Activated CD4-positive, alpha-beta T cell treated with anti-CD3 and anti-CD28 coated beads for 48 hours (primary cell): ENCODE measurements around the gene UNC45B.
"Not testable (repeated sequence)": the region's sequence is repeated elsewhere in the genome, so short reads cannot be mapped to it uniquely, and the experiment has no call there.

Experiments used
- DNase-seq: peaks from one replicate; pipeline ENCODE4 v3.0.0-alpha.2; 2020

The UNC45B gene

DNA sequence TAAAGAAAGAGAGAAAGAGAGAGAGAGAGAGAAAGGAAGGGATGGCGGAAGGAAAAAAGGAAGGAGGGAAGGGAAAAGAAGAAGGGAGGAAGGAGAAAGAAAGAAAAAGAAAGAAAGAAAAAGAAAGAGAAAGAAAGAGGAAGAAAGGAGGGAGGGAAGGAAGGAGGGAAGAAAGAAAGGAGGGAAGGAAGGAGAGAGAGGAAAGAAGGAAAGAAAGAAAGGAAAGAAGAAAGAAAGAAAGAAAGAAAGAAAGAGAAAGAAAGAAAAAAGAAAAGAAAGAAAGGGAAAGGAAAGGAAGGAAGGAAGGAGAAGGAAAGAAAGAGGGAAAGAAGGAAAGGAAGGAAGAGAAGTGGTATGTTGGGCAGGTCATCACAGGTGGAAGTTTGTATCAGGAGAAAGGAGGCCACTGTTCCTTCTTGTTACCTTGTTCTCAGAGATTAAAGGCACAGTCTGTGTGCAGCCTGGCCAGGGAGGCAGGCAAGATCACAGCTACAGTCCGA lies 27.3 kb downstream of the UNC45B start:
- DNase-seq: no peak

DNA sequence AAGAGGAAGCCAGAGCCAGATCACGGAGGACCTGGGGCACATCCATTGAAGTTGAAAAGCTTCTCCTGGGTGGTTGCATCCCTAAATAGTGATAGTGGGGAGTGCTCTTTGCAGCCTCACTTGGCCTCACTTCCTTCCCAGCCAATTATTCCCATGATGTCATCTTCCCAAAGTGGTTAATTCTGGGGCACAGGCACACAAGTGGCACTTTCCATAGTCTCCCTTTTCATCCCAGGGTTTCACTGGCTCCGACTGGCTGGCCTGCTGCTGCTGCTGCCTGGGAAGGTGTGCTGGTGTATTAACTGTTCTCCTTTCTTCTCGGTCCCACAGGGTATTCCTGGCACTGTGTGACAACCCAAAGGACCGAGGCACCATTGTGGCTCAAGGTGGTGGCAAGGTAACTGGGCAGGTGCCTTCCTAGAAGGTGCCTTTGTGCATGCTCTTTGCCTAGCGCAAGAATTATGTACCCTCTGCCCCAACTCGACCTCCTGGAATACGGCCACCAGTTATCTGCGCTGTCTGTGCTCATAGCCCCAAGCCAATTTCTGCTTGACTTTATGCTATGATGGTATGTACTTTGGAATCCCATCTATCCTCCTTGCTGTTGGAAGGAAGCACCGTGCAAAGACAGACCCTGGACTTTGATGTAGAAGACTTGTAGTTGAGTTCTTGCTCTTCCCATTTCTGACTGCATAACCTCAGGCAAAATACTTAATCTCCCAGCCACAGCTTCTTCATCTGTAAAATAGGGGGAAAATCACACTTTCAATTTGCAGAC lies 28.2 kb downstream of the UNC45B start:
- no peak for DNase-seq

DNA sequence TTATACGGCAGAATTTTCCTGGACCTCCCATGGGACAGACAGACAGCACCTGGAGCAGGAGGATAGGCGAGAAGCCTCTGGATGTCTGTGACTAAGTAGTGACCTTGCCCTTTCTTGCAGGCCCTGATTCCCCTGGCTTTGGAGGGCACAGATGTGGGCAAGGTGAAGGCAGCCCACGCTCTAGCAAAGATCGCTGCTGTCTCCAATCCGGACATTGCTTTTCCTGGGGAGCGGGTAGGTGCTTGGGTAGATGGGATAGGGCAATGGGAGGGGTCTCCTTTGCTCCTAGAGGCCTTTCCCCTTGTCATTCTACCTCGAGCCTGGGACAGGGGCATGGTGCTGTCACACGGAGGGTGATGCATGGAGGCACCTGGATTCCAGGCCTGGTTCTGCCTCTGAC lies 29.3 kb downstream of the UNC45B start:
- DNase-seq: no peak

DNA sequence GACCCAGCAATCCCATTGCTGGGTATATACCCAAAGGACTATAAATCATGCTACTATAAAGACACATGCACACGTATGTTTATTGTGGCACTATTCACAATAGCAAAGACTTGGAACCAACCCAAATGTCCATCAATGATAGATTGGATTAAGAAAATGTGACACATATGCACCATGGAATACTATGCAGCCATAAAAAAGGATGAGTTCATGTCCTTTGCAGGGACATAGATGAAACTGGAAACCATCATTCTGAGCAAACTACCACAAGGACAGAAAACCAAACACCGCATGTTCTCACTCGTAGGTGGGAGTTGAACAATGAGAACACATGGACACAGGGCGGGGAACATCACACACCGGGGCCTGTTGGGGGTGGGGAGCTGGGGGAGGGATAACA lies 31.8 kb downstream of the UNC45B start:
- not testable (repeated sequence) for DNase-seq

DNA sequence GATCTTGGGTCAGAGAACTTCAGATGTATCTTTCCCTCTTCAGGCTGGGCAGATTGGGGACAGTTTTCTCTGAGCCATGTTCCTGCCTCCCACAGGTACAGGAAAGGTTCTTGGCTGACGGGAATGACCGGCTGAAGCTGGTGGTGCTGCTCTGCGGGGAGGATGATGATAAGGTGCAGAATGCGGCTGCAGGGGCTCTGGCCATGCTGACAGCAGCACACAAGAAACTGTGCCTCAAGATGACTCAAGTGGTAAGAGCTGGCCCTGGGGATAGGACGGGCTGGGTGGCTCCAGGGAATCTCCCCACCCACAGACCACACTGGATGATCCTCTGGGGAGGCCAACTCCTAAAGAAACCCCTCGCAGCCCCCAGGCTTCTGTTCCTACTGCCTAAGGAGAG lies 35.7 kb downstream of the UNC45B start:
- DNase-seq: peak; percentile 22

DNA sequence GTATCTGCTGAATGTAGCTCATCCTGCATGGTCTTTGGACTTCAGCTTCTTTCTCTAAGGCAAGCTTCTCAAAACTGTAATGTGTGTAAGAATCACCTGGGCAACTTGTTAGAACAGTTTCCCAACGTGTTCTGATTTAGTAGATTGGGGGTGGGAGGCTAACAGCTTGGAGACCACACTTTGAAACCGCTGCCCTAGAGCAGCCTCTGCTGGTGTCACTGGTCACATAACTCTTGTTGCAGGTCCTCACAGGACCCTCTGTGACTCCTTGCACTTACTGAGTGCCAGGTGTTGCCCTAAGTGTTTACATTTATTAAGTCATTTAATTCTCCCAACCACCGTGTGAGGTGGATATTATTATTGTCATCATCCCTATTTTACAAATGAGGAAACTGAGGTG lies 36.7 kb downstream of the UNC45B start:
- no peak for DNase-seq

DNA sequence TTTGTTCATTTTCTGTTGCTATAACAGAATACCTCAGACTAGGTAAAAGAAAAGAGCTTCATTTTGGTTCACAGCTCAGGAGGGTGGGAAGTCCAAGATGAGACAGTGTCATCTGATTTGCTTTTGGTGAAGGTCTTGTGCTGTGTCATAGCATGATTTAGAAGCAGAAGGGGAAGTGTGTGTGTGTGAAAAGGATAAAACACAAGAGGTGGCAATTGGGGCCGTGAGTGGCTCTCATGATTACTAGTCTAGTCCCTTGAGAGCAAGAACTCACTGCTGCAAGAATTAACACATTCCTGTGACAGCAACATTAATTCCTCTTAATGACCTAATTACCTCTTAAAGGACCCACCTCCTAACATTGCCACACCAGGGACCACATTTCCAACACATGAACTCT lies 38.2 kb downstream of the UNC45B start:
- DNase-seq: no peak

DNA sequence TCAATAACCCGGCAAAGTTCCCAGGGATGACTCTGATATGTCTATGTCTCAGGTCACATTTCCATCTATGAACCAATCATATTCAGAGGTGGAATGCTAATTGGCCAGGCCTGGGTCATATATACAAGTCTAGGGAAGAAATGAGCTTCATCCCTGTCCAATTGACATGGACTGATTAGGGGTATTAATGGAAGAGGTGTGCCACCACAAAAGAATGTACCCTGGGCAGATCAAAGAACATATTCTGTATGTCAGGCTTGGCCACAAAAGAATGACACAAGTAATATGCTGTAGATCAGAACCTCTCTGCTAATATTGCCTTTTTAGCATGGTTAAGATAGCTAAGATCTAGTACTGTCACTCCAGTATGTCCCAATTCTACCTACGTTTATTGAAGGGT lies 39.9 kb downstream of the UNC45B start:
- DNase-seq: no peak

DNA sequence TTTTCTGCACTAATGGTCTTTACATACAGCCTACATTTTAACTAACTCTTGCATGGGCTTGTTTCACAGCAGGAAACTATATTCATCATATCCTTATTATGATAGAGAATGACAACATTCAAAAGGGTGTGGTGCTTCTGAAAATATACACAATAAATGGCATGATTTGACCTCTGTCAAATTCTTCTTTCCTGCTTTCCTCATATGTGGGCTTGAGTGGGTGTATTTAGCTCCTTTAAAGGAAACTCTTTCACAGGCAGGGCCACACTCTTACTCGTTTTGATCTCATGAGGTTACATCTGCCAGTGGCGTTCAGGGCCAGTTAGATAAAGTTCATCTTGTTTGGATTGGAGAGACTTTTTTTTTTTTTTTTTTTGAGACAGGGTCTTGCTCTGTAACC lies 40.5 kb downstream of the UNC45B start:
- DNase-seq: no peak

DNA sequence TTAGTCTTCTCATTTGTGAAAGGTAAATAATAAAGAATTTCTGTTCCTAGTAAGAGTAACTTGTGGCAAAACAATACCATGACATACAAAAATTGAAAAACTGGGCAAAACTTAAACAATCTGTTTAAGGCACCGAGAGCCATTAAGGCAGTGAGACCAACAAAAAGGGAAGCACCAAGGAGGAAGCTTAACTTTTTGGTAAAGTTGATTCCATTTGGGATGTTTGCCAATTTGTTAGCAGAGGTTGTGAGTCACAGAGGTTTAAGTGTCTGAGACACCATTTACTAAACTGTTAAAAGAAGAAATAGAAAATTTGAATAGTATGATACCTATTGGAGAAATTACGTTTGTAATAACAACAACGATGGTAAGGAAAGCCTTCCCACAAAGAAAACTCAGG lies 41.7 kb downstream of the UNC45B start:
- DNase-seq: no peak

DNA sequence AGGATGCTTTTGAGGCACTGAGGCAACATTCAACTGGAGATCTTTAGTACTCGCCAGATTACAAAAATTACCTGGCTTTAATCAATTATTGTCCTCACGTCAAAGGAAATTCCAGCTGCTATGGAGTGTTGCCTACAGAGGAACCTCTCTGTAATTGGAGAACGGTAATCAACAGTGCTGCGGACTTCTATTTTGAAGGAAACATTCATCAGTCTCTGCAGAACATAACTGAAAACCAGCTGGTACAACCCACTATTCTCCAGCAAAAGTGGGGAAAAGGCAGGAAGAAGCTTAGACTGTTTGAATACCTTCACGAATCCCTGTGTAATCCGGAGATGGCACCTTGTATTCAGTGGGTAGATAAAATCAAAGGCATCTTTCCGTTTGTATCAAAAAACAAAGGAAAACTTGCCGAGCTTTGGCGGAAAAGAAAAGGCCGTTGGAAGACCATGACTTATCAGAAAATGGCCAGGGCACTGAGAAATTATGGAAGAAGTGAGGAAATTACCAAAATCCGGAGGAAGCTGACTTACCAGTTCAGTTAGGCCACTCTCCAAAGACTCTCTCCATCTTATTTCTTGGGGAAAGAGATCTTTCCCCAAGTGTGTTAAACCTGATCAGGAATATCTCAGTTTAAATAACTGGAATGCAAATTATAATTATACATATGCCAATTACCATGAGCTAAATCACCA lies 43.5 kb downstream of the UNC45B start:
- DNase-seq: no peak

DNA sequence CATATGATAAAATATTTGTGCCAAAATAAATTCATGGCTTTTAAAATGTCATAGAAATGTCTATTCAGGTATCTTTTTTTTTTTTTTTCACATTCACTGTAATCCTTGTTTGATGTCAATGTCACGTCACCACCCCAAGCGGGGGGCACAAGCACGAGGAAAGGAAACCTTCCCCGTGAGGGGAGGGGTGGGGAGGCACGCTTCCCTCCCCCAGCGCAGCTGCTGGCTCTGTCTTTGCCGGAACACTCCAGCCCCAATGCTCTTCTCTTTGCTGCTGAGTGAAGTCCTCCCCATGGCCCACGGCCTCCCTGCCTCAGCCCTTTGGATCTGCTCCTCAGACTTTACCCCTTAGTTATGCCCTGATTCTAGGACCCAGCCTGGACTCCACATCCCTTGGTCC lies 45.1 kb downstream of the UNC45B start:
- DNase-seq: no peak

DNA sequence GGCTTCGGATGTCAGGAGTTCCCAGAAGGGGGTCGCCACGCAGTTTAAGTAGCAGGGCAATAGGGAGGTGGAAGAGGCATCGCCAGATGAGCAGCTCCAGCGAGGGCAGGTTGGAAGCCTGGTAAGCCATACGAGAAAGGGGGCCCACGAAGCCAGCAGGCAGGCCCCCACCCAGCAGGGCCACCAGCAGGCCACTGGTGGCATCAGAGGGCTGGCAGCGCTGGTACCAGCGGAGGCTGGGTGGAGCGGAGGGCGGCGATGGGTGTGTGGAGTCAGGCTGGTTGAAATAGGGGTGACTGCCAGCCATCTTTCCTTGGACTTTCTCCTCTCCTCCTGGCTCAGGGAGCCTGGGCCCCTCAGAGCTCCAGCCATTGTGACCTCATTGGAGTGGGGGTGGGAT lies 46.4 kb downstream of the UNC45B start, which contains the start of gene SLC35G3:
SLC35G3 (minus strand) TSS at position 393 of the 400 bp plus-strand sequence; CDS start at position 307, 86 bp downstream.
- not testable (repeated sequence) for DNase-seq

DNA sequence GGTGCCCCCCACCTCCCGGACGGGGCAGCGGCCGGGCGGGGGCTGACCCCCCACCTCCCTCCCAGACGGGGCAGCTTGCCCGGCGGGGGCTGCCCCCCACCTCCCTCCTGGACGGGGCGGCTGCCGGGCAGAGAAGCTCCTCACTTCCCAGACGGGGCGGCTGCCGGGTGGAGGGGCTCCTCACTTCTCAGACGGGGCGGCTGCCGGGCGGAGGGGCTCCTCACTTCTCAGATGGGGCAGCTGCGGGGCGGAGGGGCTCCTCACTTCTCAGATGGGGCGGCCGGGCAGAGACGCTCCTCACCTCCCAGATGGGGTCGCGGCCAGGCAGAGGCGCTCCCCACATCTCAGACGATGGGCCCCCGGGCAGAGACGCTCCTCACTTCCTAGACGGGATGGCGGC lies 47.4 kb downstream of the UNC45B start:
- not testable (repeated sequence) for DNase-seq

DNA sequence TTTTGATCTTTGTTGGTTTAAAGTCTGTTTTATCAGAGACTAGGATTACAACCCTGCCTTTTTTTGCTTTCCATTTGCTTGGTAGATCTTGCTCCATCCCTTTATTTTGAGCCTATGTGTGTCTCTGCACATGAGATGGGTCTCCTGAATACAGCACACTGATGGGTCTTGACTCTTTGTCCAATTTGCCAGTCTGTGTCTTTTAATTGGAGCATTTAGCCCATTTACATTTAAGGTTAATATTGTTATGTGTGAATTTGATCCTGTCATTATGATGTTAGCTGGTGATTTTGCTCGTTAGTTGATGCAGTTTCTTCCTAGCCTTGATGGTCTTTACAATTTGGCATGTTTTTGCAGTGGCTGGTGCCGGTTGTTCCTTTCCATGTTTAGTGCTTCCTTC lies 55.0 kb downstream of the UNC45B start:
- not testable (repeated sequence) for DNase-seq

DNA sequence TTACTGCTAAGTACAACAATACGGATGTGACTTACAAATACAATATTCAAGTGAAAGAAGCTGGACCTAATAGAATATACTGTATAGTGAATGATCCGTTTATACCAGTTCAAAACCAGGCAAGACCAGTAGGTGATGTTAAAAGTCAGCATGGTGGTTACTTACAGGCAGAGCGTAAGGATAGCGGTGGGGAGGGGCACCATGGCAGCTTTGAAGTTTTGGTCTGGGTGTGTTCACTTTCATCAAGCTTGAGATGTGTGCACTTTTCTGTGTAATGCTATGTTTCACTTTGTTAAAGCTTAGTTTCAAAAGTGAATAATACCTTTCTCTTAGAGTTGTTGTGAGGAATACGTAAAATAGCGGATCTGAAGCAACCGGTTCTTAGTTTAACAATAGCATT lies 63.1 kb downstream of the UNC45B start:
- DNase-seq: peak; percentile 36

DNA sequence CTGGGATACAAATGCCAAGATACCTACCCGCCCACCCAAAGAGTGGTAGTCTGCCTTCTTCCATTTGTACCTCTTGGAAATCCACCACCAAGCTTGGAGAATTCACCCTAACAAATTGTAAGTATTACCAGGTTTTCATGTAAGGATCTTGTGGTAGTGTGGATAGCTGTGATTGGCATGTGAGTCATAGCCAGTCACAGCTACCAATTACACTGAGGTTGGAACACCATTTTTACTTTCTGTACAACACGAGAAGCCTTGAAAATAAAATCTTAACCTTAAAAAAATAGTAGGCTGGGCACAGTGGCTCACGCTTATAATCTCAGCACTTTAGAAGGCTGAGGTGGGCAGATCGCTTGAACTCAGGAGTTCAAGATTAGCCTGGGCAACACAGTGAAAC lies 65.1 kb downstream of the UNC45B start:
- no peak for DNase-seq

DNA sequence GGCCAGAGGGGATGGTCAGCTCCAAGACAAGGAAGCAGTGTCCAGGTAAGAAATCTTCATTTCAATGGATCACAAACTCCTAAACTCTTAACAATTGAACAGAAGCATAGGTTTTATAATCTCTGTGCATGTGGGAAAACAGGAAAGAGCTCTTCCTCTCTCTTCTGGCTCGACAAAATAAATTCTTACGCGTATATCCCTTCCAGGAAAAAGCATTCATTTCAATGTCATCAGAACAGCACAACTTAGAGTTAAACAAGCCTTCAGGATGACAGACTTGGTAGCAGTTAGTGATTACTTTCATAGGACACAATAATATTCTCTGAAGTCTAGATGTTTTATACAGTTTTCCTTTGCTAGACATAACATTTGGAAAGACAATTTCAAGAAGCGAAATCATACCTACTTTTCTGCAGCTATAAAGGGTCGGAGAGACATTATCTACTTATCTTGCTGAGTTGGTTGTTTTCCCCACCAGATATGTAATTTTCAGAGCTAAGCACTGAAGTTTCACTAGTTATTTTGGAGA lies 65.9 kb downstream of the UNC45B start:
- no peak for DNase-seq

DNA sequence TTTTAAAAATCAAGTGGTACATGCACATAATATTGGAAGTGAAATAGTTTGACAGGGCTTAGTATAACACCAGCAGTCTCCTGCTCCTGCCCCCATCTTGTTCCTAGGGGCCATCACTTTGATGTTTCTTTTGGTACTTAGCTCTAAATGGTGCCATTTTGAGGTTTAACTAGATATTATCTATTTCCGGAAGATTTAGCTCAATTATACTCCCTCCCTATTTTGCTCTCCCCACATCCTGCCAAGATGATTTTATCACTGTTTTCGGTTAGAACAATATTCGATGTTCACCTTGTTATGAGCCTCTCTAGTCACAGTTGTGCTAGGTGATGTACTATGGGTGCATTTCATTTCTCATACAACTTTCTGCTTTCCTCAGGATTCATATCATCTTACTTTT lies 66.6 kb downstream of the UNC45B start:
- DNase-seq: no peak

DNA sequence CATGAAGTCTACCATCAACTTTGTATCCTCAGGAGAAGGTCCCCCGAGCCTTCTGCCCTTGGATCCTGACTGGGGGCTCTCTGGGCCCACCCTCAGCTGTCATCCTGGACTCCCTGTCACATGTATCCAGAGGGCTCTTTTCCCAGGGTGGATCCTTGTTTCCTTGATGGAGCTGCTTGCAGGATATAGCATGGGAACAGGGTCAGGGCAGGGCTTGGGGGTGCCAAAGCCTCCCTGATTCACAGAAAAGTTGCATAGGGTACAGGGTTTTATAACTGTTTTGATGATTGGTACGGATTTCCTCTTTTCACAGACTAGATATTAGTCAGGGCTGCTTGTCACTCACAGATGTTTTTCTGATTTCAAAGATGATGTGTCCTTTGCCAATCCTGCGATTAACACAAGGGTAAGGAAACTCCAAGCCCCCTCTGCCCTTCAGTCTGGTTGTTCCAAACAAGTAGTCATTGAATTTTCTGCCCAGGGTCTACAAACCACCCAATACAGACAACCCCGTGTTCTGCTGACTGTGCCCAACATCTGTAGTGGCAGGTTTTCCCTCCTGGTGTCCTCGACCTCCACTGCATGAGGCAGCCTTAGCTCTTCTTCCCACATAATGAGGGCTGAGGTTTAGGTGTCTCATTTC lies 67.1 kb downstream of the UNC45B start:
- DNase-seq: peak; percentile 46

DNA sequence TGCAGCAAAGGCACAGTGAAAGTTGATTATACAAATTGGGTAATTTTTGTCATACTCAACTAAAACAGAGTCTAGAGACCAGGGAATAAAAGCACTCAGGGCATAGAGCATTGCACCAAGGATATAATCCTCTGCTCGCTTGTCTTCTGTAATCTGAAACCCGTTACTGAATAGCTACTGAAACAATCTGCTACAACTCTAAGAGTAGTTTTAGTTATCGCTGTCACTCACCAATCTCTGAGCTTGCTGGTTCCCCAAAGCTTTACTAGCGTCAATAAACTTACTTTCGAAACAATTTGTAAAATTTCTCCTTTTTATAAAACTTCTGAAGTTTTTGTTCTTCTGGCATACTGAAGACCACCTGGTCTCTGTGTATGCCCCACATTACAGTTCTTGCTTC lies 69.5 kb downstream of the UNC45B start:
- DNase-seq: no peak

DNA sequence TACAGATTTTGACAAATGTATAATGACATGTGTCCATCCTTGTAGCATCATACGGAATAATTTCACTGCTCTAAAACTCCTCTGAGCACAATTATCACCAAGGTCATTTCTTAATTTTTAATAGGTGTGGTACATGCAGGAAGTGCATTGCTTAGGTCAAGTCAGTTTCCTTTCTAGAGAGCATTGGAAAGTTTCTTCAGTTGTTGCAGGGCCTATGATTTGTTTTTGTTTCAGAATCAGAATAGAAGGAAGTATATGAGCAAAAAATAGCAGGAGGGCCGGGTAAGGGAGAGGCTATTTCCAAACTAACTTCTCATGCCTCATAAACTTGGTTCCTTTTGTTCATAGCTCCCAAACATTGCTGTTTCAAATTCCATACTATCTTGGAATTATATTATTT lies 71.3 kb downstream of the UNC45B start:
- DNase-seq: no peak

DNA sequence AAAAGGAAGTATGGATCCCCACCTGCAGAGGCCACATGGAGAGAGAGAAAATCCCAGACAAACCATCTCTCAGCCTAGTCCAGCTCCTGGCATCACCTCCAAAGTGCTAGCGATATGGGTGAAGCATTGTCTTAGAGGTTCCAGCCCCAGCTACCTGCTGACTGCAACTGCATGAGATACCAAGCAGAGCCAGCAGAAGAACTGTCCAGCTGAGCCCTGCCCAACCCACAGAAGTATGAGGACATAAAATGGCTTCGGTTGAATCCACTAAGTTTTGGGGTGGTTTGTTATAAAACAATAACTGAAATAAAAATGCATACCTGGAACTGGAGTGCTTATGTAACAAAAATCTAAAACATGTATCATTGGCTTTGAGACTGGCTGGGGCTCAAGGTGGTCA lies 74.8 kb downstream of the UNC45B start:
- no peak for DNase-seq

DNA sequence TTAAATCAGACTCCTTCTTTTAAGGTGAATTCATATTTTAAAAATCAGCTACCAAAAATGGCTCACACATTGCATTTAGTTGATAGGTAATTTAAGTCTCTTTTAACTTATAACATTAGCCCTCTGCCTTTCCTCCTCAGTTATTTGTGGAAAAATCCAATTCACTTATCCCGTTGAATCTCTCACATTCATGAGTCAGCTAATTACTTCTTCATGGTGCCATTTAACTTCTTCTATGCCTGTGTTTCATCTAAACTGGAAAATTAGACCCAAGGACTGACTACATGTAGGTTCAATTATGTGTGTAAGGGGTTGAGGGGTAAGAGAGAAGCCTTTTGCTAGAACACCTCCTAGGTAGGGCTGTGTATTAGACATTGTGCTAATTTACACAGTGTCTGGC lies 76.8 kb downstream of the UNC45B start:
- DNase-seq: no peak
